Neural crest cell (in vitro differentiated cells): Measurements from ENCODE around the gene CDC14A. TPM values are rescaled to one million over a fixed set of nuclear protein-coding genes. Genes with fewer than 3 reads are reported as not detected.

Experiments used
- DNase-seq: peaks from one replicate; pipeline ENCODE4 v3.0.0; 2021; ENCODE audit warnings: low read depth, mixed read lengths, low spot score
- H3K27ac Mint-ChIP-seq: one replicate; pipeline ENCODE4 v1.8.0; 2021; ENCODE audit warnings: mild to moderate bottlenecking, mixed read lengths; ENCODE audit not compliant: unreplicated experiment
- H3K27me3 Mint-ChIP-seq: 2 replicates; pipeline ENCODE4 v1.8.0; 2021; ENCODE audit warnings: low read depth, mild to moderate bottlenecking, mixed read lengths
- H3K36me3 Mint-ChIP-seq: 2 replicates; pipeline ENCODE4 v1.8.0; 2021; ENCODE audit warnings: low read depth, mild to moderate bottlenecking, mixed read lengths
- H3K4me1 Mint-ChIP-seq: 2 replicates; pipeline ENCODE4 v1.8.0; 2021; ENCODE audit warnings: mixed read lengths
- H3K4me3 Mint-ChIP-seq: one replicate; pipeline ENCODE4 v1.8.0; 2021; ENCODE audit warnings: mild to moderate bottlenecking, mixed read lengths
- H3K9me3 Mint-ChIP-seq: 2 replicates; pipeline ENCODE4 v1.8.0; 2021; ENCODE audit warnings: mixed read lengths
- CTCF ChIP-seq: fragments of 200-600 bp; sonication (generic); conservative IDR thresholded peaks from 2 replicates; pipeline ENCODE4 v1.5.0; 2021; ENCODE audit warnings: antibody characterized with exemption, mild to moderate bottlenecking
- total RNA-seq: library from RNA; stranded (reverse); gene quantifications from 2 replicates; pipeline ENCODE4 v1.2.1, GENCODE V29; 2021

The CDC14A gene
- total RNA-seq, 1 donor from 2014 or later: 15.7 TPM

- no peak for TF ChIP-seq CTCF
- no peaks in the 10 kb centered on the region for H3K4me1 Mint-ChIP-seq
- H3K36me3 Mint-ChIP-seq: no peaks in the 10 kb centered on the region
- no peak overlapping the region for H3K4me3 Mint-ChIP-seq
- no peak for DNase-seq
- no peak overlapping the region for H3K27ac Mint-ChIP-seq
- peaks cover 2% of the 10 kb centered on the region for H3K27me3 Mint-ChIP-seq
- H3K9me3 Mint-ChIP-seq: no peaks in the 10 kb centered on the region
These were observed 31.8 kb upstream of the CDC14A start for GRCh38 chr1:100320311-100321099.

GRCh38 chr1:100321100-100321493 lies 31.2 kb upstream of the CDC14A start:
- Mint-ChIP-seq H3K36me3 (no peaks in the 10 kb centered on the region), H3K4me1 (no peaks in the 10 kb centered on the region), H3K4me3 (no peak overlapping the region), H3K9me3 (no peaks in the 10 kb centered on the region), H3K27me3 (no peaks in the 10 kb centered on the region), H3K27ac (no peak overlapping the region)
- no peak for DNase-seq
- no peak for TF ChIP-seq CTCF

GRCh38 chr1:100321506-100321905 lies 30.8 kb upstream of the CDC14A start:
- Mint-ChIP-seq H3K27me3 (no peaks in the 10 kb centered on the region), H3K9me3 (no peaks in the 10 kb centered on the region), H3K36me3 (no peaks in the 10 kb centered on the region), H3K4me3 (no peak overlapping the region), H3K27ac (no peak overlapping the region), H3K4me1 (no peaks in the 10 kb centered on the region)
- DNase-seq: no peak
- no peak for TF ChIP-seq CTCF

GRCh38 chr1:100322436-100323211 lies 29.7 kb upstream of the CDC14A start:
- H3K9me3 Mint-ChIP-seq: no peaks in the 10 kb centered on the region
- no peak for DNase-seq
- H3K36me3 Mint-ChIP-seq: no peaks in the 10 kb centered on the region
- no peaks in the 10 kb centered on the region for H3K4me1 Mint-ChIP-seq
- peaks cover 3% of the 10 kb centered on the region for H3K27me3 Mint-ChIP-seq
- H3K27ac Mint-ChIP-seq: no peak overlapping the region
- no peak for TF ChIP-seq CTCF
- no peak overlapping the region for H3K4me3 Mint-ChIP-seq

- no peak for TF ChIP-seq CTCF
- no peaks in the 10 kb centered on the region for H3K36me3 Mint-ChIP-seq
- H3K4me1 Mint-ChIP-seq: no peaks in the 10 kb centered on the region
- no peak overlapping the region for H3K4me3 Mint-ChIP-seq
- H3K27ac Mint-ChIP-seq: no peak overlapping the region
- H3K9me3 Mint-ChIP-seq: no peaks in the 10 kb centered on the region
- peaks cover 3% of the 10 kb centered on the region for H3K27me3 Mint-ChIP-seq
- DNase-seq: no peak
These were observed 28.7 kb upstream of the CDC14A start for GRCh38 chr1:100323419-100324106.
